Embryonic facial prominence (tissue), 1 donor: Measurements from ENCODE around the gene PPEF2.

Experiments used
- DNase-seq: peaks from one replicate; pipeline ENCODE4 v3.0.0-alpha.2; 2016; ENCODE audit errors: extremely low spot score

The PPEF2 gene

GRCh38 chr4:75834095-75834771, 68.0 kb downstream of the PPEF2 start:
- no peak for DNase-seq

GRCh38 chr4:75831856-75832405, 70.3 kb downstream of the PPEF2 start:
- no peak for DNase-seq

- no peak for DNase-seq
Observed at GRCh38 chr4:75830906-75831305, 71.3 kb downstream of the PPEF2 start.

GRCh38 chr4:75823812-75824211, 78.4 kb downstream of the PPEF2 start:
- no peak for DNase-seq

GRCh38 chr4:75822416-75822815, 79.8 kb downstream of the PPEF2 start:
- DNase-seq = no peak

- no peak for DNase-seq
Observed at GRCh38 chr4:75821966-75822365, 80.3 kb downstream of the PPEF2 start.

GRCh38 chr4:75821216-75821615, 81.0 kb downstream of the PPEF2 start:
- no peak for DNase-seq

- no peak for DNase-seq
Observed at GRCh38 chr4:75820676-75821075, 81.6 kb downstream of the PPEF2 start.

- DNase-seq = no peak
Observed at GRCh38 chr4:75820197-75820596, 82.1 kb downstream of the PPEF2 start.

- no peak for DNase-seq
Observed at GRCh38 chr4:75819121-75819520, 83.1 kb downstream of the PPEF2 start.

GRCh38 chr4:75817901-75818300, 84.4 kb downstream of the PPEF2 start:
- DNase-seq = no peak
